HEK293T (cell line): ENCODE results near the gene BPGM.

ENCODE experiments used
- ARNT ChIP-seq: fragments of 450-650 bp; IDR thresholded peaks from 2 replicates; pipeline ENCODE4 v1.6.1; 2017; ENCODE audit warnings: mild to moderate bottlenecking
- SP1 ChIP-seq: fragments of 450-650 bp; IDR thresholded peaks from 2 replicates; pipeline ENCODE4 v1.6.1; 2017
- SUZ12 ChIP-seq: fragments of 450-650 bp; IDR thresholded peaks from 2 replicates; pipeline ENCODE4 v1.6.1; 2016; ENCODE audit warnings: mild to moderate bottlenecking
- TARDBP ChIP-seq: fragments of 450-650 bp; IDR thresholded peaks from 2 replicates; pipeline ENCODE4 v1.6.1; 2016
- ZNF384 ChIP-seq: fragments of 450-650 bp; IDR thresholded peaks from 2 replicates; pipeline ENCODE4 v1.6.1; 2016

DNA sequence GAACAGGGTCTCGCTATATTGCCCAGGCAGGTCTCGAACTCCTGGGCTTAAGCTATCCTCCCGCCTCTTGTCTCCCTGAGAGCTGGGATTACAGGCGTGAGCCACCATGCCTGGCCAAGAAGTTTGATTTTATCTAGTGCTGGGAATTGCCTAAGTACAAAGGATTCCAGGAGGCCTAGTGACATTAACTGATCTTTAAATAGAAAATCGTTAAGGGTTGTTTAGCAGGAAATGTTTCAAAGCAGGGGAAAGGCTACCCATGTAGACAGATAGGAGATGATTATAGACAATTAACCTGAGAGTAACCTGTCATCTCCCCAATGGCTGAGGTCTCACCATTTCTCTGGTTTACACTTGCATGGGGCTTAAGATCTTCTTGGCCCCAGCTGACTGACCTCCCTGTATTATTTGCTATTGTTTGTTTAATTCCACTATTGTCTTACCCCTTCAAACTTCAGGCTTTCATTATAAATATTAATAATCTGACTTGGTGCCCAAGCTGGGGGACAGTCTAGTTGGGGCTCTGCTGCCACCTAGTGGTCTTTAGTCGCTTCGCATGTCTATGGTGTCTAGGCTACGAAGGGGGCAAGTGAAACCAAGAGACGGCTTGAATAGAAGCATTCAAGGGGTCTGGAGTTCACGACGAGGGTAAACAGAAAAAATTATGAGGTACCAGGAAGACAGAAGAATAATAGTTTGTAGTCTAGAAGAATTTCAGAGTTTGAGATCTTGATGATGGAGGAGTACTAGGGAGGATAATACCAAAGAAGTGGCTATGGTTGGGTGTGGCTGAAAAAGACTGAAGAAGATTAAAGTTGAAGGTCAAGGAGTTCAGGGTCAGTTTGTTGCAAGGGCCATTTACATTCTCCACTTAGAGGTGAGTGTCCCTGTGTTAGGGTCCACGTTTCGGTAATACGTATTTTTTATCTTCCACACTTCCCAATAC lies 40.4 kb upstream of the BPGM start:
- TF ChIP-seq TARDBP (no peak), SUZ12 (no peak), SP1 (no peak), ZNF384 (no peak), ARNT (no peak)
